ENCODE results near the gene VTI1A. TPM values are rescaled to one million over a fixed set of nuclear protein-coding genes. Genes with fewer than 3 reads are reported as not detected.

The VTI1A gene
- total and polyA plus RNA-seq, 2 of the 8 experiments (the other 6 are each of a cell fraction or from before 2014, with no cell fraction given): 6.0 to 20.0 TPM

GRCh38 chr10:112490545-112490944 lies 43.5 kb downstream of the VTI1A start:
- Histone ChIP-seq H2BK5ac (ENCODE audit: low read depth, low read length) (no peak overlapping the region), H3K4ac (replicated peaks; ENCODE audit: insufficient read length, low read depth, low read length) (no peak overlapping the region), H3K4me3 (ENCODE audit: extremely low read depth in 1 of 4, insufficient read depth in 2 of 4, low read depth in 3 of 4, low read length in 4 of 4) (no peak overlapping the region), H3K36me3 (ENCODE audit: control insufficient read depth in 2 of 4, insufficient read depth in 4 of 4, low read length in 3 of 4) (no peaks in the 10 kb centered on the region), H4K91ac (replicated peaks; ENCODE audit: insufficient read length, low read length) (no peak overlapping the region), H3K9ac (replicated peaks in 1 of 4; ENCODE audit: extremely low read depth in 1 of 4, low read depth in 3 of 4, low read length in 3 of 4) (no peak overlapping the region), H4K8ac (ENCODE audit: extremely low read depth, insufficient read depth, low read length) (no peak overlapping the region), H3K18ac (ENCODE audit: extremely low read depth, low read length) (no peak overlapping the region), H3K14ac (ENCODE audit: insufficient read length) (no peak overlapping the region), H3K4me2 (ENCODE audit: insufficient read depth in 1 of 2, low read depth in 2 of 2, low read length in 2 of 2) (no peak overlapping the region), H3K56ac (replicated peaks; ENCODE audit: insufficient read length, low read depth, low read length) (no peak overlapping the region), H2BK20ac (ENCODE audit: low read length) (no peak overlapping the region), H4K5ac (ENCODE audit: insufficient read length, low read depth, low read length) (no peak overlapping the region), H2BK120ac (replicated peaks; ENCODE audit: low read depth, low read length) (no peak overlapping the region), H4K20me1 (replicated peaks in 1 of 2; ENCODE audit: control insufficient read depth in 1 of 2, insufficient read depth in 2 of 2, low read length in 2 of 2) (no peaks in the 10 kb centered on the region), H3K23ac (ENCODE audit: insufficient read length) (no peak overlapping the region), H2AFZ (ENCODE audit: low read length) (no peak overlapping the region), H3K79me2 (ENCODE audit: control insufficient read depth in 1 of 2, insufficient read depth in 2 of 2, low read length in 2 of 2) (no peaks in the 10 kb centered on the region), H3K27ac (ENCODE audit: low read depth, low read length) (no peak overlapping the region), H3K9me3 (ENCODE audit: insufficient read depth in 2 of 2, low read depth in 1 of 2, low read length in 1 of 2) (no peaks in the 10 kb centered on the region), H3K79me1 (ENCODE audit: low read depth, low read length) (no peaks in the 10 kb centered on the region; the same call in 1 of the 2 replicates), H3K4me1 (replicated peaks in 1 of 4; ENCODE audit: control insufficient read depth in 3 of 4, insufficient read depth in 4 of 4, low read length in 3 of 4) (peaks cover 0 to 2% (median 0%) of the 10 kb centered on the region in 4 experiments; a peak in 1 of 7 replicates), H2BK12ac (ENCODE audit: low read depth, low read length) (no peak overlapping the region), H3K23me2 (ENCODE audit: low read depth, low read length) (no peaks in the 10 kb centered on the region), H2BK15ac (ENCODE audit: low read length) (no peak overlapping the region), H2AK5ac (ENCODE audit: low read depth, low read length) (no peak overlapping the region), H3K27me3 (replicated peaks in 1 of 4; ENCODE audit: control insufficient read depth in 3 of 4, extremely low read depth in 1 of 4, insufficient read depth in 3 of 4, low read length in 3 of 4) (no peaks in the 10 kb centered on the region)
- ChIA-PET CTCF (ENCODE audit: partially characterized antibody) (interaction anchor here (0.7 kb wide), 1 partner anchor 1830 kb away, joined by 3 read pairs; no protein-coding TSS in a partner anchor), POLR2A (ENCODE audit: partially characterized antibody) (interaction anchor here (1.5 kb wide), 1 partner anchor 19 kb away, joined by 6 read pairs; no protein-coding TSS in a partner anchor)
- FAIRE-seq (no peak), DNase-seq (ENCODE audit: low read depth in 1 of 2, low spot score in 2 of 2) (no peak)
- no peak for TF ChIP-seq BRCA1 (IDR thresholded peaks at IDR 0.05; ENCODE audit: low read depth, low read length)
- no peak for TF ChIP-seq ATF2 (IDR thresholded peaks at IDR 0.05; ENCODE audit: low read length)
- TF ChIP-seq TAF7 (optimal IDR thresholded peaks at IDR 0.05; ENCODE audit: borderline replicate concordance, low read depth, low read length): no peak
- TF ChIP-seq CBX5 (IDR thresholded peaks at IDR 0.05; ENCODE audit: low read depth, low read length): no peak
- TF ChIP-seq RAD21 (IDR thresholded peaks at IDR 0.05 in 1 of 2, conservative IDR thresholded peaks at IDR 0.05 in 1 of 2; ENCODE audit: low read depth in 2 of 2, low read length in 2 of 2): no peak
- no peak for TF ChIP-seq CEBPB (IDR thresholded peaks at IDR 0.05; ENCODE audit: low read depth, low read length)
- TF ChIP-seq USF2 (IDR thresholded peaks at IDR 0.05; ENCODE audit: low read length): no peak
- TF ChIP-seq EZH2 (IDR thresholded peaks at IDR 0.05; ENCODE audit: low read depth, low read length, severe bottlenecking): no peak
- TF ChIP-seq SIX5 (IDR thresholded peaks at IDR 0.05; ENCODE audit: low read depth, low read length): no peak
- TF ChIP-seq POLR2A (IDR thresholded peaks at IDR 0.05; ENCODE audit: control extremely low read depth in 1 of 2, low read depth in 2 of 2, low read length in 2 of 2): no peak
- no peak for TF ChIP-seq SRF (IDR thresholded peaks at IDR 0.05; ENCODE audit: low read depth, low read length)
- no peak for TF ChIP-seq TBP (IDR thresholded peaks at IDR 0.05; ENCODE audit: low read depth, low read length)
- WGBS, 2 experiments (ENCODE audit: extremely low coverage in 1 of 2, insufficient coverage in 1 of 2, insufficient read length in 1 of 2, insufficient replicate concordance in 2 of 2, low coverage in 1 of 2, low lambda C conversion rate in 2 of 2, missing lambda C conversion rate in 1 of 2): 79% methylated on average over 2 of the region's 2 CpGs; no CpG with 5 or more reads in 1 of the 2 experiments
